Osteoblast (primary cell): ENCODE measurements around the gene CLEC16A. TPM values are rescaled to one million over a fixed set of nuclear protein-coding genes. Genes with fewer than 3 reads are reported as not detected.

Experiments used
- DNase-seq: peaks from one replicate; pipeline ENCODE4 v3.0.0; 2011; ENCODE audit warnings: low spot score, mixed read lengths; ENCODE audit not compliant: insufficient read length; ENCODE audit errors: missing footprints
- H2AFZ ChIP-seq: 2 replicates; pipeline ENCODE4 v1.6.0; 2011; ENCODE audit warnings: mild to moderate bottlenecking, low read length
- H3K27ac ChIP-seq: 2 replicates; pipeline ENCODE4 v1.5.1; 2011; ENCODE audit warnings: mild to moderate bottlenecking, low read depth, low read length, moderate library complexity
- H3K27me3 ChIP-seq: 2 replicates; pipeline ENCODE4 v1.6.0; 2012; ENCODE audit warnings: mild to moderate bottlenecking, control low read depth, inconsistent platforms, low read length, moderate library complexity; ENCODE audit not compliant: insufficient read depth
- H3K36me3 ChIP-seq: 2 replicates; pipeline ENCODE4 v1.5.1; 2011; ENCODE audit warnings: mild to moderate bottlenecking, low read length, control low read depth, moderate library complexity; ENCODE audit not compliant: insufficient read depth
- H3K4me1 ChIP-seq: 2 replicates; pipeline ENCODE4 v1.5.1; 2011; ENCODE audit warnings: mild to moderate bottlenecking, low read length, control low read depth, moderate library complexity; ENCODE audit not compliant: insufficient read depth
- H3K4me2 ChIP-seq: 2 replicates; pipeline ENCODE4 v1.6.0; 2011; ENCODE audit warnings: mild to moderate bottlenecking, low read length; ENCODE audit not compliant: insufficient read depth
- H3K4me3 ChIP-seq: fragments of 200-600 bp; sonication (generic); 3 replicates; pipeline ENCODE4 v1.5.1; 2012; ENCODE audit warnings: mild to moderate bottlenecking, low read length, inconsistent platforms; ENCODE audit not compliant: insufficient read depth
- H3K79me2 ChIP-seq: 2 replicates; pipeline ENCODE4 v1.6.0; 2012; ENCODE audit warnings: mild to moderate bottlenecking, low read length, control low read depth, inconsistent platforms; ENCODE audit not compliant: insufficient read depth
- H3K9me3 ChIP-seq: 2 replicates; pipeline ENCODE4 v1.5.1; 2011; ENCODE audit warnings: low read depth, low read length, control low read depth
- H4K20me1 ChIP-seq: 2 replicates; pipeline ENCODE4 v1.6.0; 2012; ENCODE audit warnings: mild to moderate bottlenecking, low read length, control low read depth; ENCODE audit not compliant: insufficient read depth
- CTCF ChIP-seq: IDR thresholded peaks from 2 replicates; pipeline ENCODE4 v1.5.1; 2011; ENCODE audit warnings: mild to moderate bottlenecking, low read depth, low read length, moderate library complexity; ENCODE audit errors: extremely low read depth
- total RNA-seq: library from RNA; depleted of rRNA; stranded (reverse); fragments of >200 nt; gene quantifications from 2 replicates; pipeline ENCODE4 v1.2.3, GENCODE V29; 2012

The CLEC16A gene
- total RNA-seq, 1 donor: 25.7 TPM

- H3K79me2 ChIP-seq: no peaks in the 10 kb centered on the region
- H3K4me1 ChIP-seq: no peaks in the 10 kb centered on the region
- no peak overlapping the region for H2AFZ ChIP-seq
- no peaks in the 10 kb centered on the region for H3K36me3 ChIP-seq
- H3K9me3 ChIP-seq: peaks cover 7% of the 10 kb centered on the region
- H4K20me1 ChIP-seq: no peaks in the 10 kb centered on the region
- no peak overlapping the region for H3K4me2 ChIP-seq
- peaks cover 5% of the 10 kb centered on the region for H3K27me3 ChIP-seq
- no peak for TF ChIP-seq CTCF
- no peak overlapping the region for H3K4me3 ChIP-seq
- no peak overlapping the region for H3K27ac ChIP-seq
- peak; percentile 34 for DNase-seq
These were observed 267.8 kb downstream of the CLEC16A start for GRCh38 chr16:11211977-11212797.

GRCh38 chr16:11212798-11213196 lies 268.4 kb downstream of the CLEC16A start:
- Histone ChIP-seq H3K4me1 (no peaks in the 10 kb centered on the region), H3K27ac (no peak overlapping the region), H2AFZ (no peak overlapping the region), H3K4me3 (no peak overlapping the region), H3K36me3 (no peaks in the 10 kb centered on the region), H3K4me2 (no peak overlapping the region), H3K27me3 (peaks cover 5% of the 10 kb centered on the region), H3K79me2 (no peaks in the 10 kb centered on the region), H3K9me3 (peaks cover 5% of the 10 kb centered on the region), H4K20me1 (no peaks in the 10 kb centered on the region)
- peak; percentile 46 for DNase-seq
- TF ChIP-seq CTCF: no peak

- no peak for TF ChIP-seq CTCF
- H4K20me1 ChIP-seq: no peaks in the 10 kb centered on the region
These were observed 269.0 kb downstream of the CLEC16A start for GRCh38 chr16:11213373-11213772.

GRCh38 chr16:11213799-11214198 lies 269.4 kb downstream of the CLEC16A start:
- Histone ChIP-seq H3K27ac (no peak overlapping the region), H3K4me2 (no peak overlapping the region), H3K79me2 (no peaks in the 10 kb centered on the region), H3K9me3 (peaks cover 6% of the 10 kb centered on the region), H2AFZ (no peak overlapping the region), H4K20me1 (no peaks in the 10 kb centered on the region), H3K27me3 (peaks cover 5% of the 10 kb centered on the region), H3K4me1 (no peaks in the 10 kb centered on the region), H3K4me3 (no peak overlapping the region), H3K36me3 (no peaks in the 10 kb centered on the region)
- TF ChIP-seq CTCF: no peak
- DNase-seq: no peak

More at GRCh38 chr16:11213373-11213772, 269.0 kb downstream of the CLEC16A start:
- peak; percentile 48 for DNase-seq
- H3K4me1 ChIP-seq: no peaks in the 10 kb centered on the region
- no peaks in the 10 kb centered on the region for H3K79me2 ChIP-seq
- H3K27ac ChIP-seq: no peak overlapping the region
- H3K36me3 ChIP-seq: no peaks in the 10 kb centered on the region
- H3K4me2 ChIP-seq: no peak overlapping the region
- no peak overlapping the region for H3K4me3 ChIP-seq
- peaks cover 5% of the 10 kb centered on the region for H3K9me3 ChIP-seq
- H2AFZ ChIP-seq: no peak overlapping the region
- peaks cover 5% of the 10 kb centered on the region for H3K27me3 ChIP-seq
